Ovary (tissue), 9 donors: ENCODE measurements around the gene S100A2. TPM values are rescaled to one million over a fixed set of nuclear protein-coding genes. Genes with fewer than 3 reads are reported as not detected.

Experiments
- DNase-seq, 5 donors: peaks; one replicate each; pipeline ENCODE4 v3.0.0-alpha.2; 2019 to 2020
- H3K27ac ChIP-seq, 2 donors: fragments of 200-600 bp; one replicate each; pipeline versions ENCODE4 v1.5.1 to v1.8.0; 2019 to 2022
- H3K27me3 ChIP-seq: fragments of 200-600 bp; one replicate; pipeline ENCODE4 v1.8.0; 2022
- H3K36me3 ChIP-seq: fragments of 200-600 bp; sonication (generic); one replicate; pipeline ENCODE4 v1.5.1; 2019
- H3K4me1 ChIP-seq: one replicate; pipeline ENCODE4 v1.8.1; 2013; ENCODE audit warnings: mild to moderate bottlenecking, moderate library complexity; ENCODE audit not compliant: insufficient read depth
- H3K4me3 ChIP-seq: fragments of 200-600 bp; sonication (generic); one replicate; pipeline ENCODE4 v1.5.1; 2017
- H3K9me3 ChIP-seq, 2 donors: fragments of 200-600 bp in 1 of 2; sonication (generic) in 1 of 2; one replicate each; pipeline versions ENCODE4 v1.5.1 to v1.8.1; 2013 to 2019; ENCODE audit warnings: mild to moderate bottlenecking in 1 of 2, moderate library complexity in 1 of 2
- EP300 ChIP-seq: sonication (generic); formaldehyde crosslinking; IDR thresholded peaks from one replicate; pipeline ENCODE4 v1.6.1; 2017; ENCODE audit warnings: antibody characterized with exemption
- POLR2A ChIP-seq: fragments of 450-650 bp; IDR thresholded peaks from one replicate; pipeline ENCODE4 v1.6.1; 2017; ENCODE audit warnings: antibody characterized with exemption, mild to moderate bottlenecking, moderate library complexity
- WGBS, 3 donors: extraction: QIAGEN DNeasy Blood & Tissue Kit in 1 of 3; methylation state at CpG; one replicate each; pipeline versions ENCODE4 v1.1.5 to v1.1.7; 2013 to 2017; 5-methylcytosine and 5-hydroxymethylcytosine counted together
- intact Hi-C, 4 donors: fragments of 100-400 bp; cut with DNase I; formaldehyde crosslinking; loops; one replicate each; pipeline versions ENCODE4 v1.11.0 to v1.15.1; 2022 to 2023
- polyA plus RNA-seq, 2 donors: library from polyadenylated mRNA; stranded (reverse); fragments of 200-250 nt in 1 of 2; fragments of 350-450 nt in 1 of 2; fragmentation: Illumina TruSeq in 1 of 2; extraction: RNeasy Lipid Tissue Mini Kit (QIAGEN cat#74804) in 1 of 2; gene quantifications; one replicate each; pipeline ENCODE4 v1.2.3, GENCODE V29; 2013 to 2014
- total RNA-seq, 7 donors: library from RNA; depleted of rRNA in 2 of 7; stranded (reverse); fragments of >200 nt in 2 of 7; fragmentation: NEBNext Ultra II Directional in 3 of 7; extraction: Animal tissue kit (Norgen Biotek cat#: 25700) in 3 of 7; gene quantifications; one replicate each; pipeline versions ENCODE4 v1.1.0 to v1.2.4, GENCODE V29; 2016 to 2023
- TF ChIP-seq, protein P1 (sequence below), 3 donors: fragments of 450-650 bp in 2 of 3; fragments of 200-600 bp in 1 of 3; IDR thresholded peaks; one replicate each; pipeline versions ENCODE4 v1.5.1 to v1.8.0; 2016 to 2022; ENCODE audit warnings: antibody characterized with exemption in 3 of 3, mild to moderate bottlenecking in 1 of 3
- donor health status: DM: no; HTN: no; CAD: no; lungs with moderate emphysema.
- donor health status: DM: no; HTN: no; CAD: no.
- donor health status: Bipolar disorder and iron deficiency.
- donor health status: DM: yes; HTN: yes; CAD: no.
- donor health status: DM: no; HTN: no; CAD: no.
- donor health status: DM: yes; HTN: yes; CAD: no.

The S100A2 gene
- total and polyA plus RNA-seq, 9 donors: 0.61 to 4.0 (median 1.8) TPM; not detected in 2

DNA sequence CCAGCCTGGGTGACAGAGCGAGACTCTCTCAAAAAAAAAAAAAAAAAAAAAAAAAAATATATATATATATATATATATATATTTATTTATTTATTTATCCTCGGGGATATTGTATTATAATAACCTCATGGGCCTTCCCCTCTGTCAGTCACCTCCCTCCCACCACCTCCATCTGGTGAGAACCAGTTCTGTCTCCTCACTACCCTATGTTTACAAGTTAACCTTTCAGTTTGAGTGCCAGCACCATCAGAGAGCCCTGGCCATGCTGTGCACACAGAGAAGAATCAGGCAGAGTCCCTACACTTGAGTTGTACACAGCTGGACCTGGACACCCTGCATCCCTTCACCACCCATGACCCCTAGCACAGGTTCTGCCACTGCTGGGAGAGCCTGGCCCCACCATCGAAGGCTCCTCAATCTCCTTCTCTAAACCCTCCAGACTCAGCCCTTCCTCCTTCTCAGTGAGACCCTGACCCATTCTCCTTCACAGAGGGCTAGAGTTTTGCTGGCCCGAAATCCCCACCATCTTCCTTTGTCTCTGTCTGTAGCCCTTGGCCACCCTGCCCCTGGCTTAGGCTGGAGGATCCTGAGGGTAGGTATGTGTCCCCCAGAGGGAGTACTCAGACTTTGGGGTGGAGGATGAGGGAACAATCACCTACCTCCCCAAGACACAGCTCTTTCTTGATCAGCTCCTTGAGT lies 26.1 kb downstream of the S100A2 start:
- intact Hi-C loops: no loop called here
- Histone ChIP-seq H3K4me1 (peaks cover 15% of the 10 kb centered on the region), H3K36me3 (no peaks in the 10 kb centered on the region), H3K4me3 (no peak overlapping the region), H3K27ac (no peak overlapping the region), H3K9me3 (no peaks in the 10 kb centered on the region), H3K27me3 (no peaks in the 10 kb centered on the region)
- DNase-seq: peak in 1 of 5 donors; percentile 10
- WGBS, 3 donors: 86 to 87% (median 87%) methylated on average over 4 of the region's 4 CpGs
- TF ChIP-seq, protein P1, sequence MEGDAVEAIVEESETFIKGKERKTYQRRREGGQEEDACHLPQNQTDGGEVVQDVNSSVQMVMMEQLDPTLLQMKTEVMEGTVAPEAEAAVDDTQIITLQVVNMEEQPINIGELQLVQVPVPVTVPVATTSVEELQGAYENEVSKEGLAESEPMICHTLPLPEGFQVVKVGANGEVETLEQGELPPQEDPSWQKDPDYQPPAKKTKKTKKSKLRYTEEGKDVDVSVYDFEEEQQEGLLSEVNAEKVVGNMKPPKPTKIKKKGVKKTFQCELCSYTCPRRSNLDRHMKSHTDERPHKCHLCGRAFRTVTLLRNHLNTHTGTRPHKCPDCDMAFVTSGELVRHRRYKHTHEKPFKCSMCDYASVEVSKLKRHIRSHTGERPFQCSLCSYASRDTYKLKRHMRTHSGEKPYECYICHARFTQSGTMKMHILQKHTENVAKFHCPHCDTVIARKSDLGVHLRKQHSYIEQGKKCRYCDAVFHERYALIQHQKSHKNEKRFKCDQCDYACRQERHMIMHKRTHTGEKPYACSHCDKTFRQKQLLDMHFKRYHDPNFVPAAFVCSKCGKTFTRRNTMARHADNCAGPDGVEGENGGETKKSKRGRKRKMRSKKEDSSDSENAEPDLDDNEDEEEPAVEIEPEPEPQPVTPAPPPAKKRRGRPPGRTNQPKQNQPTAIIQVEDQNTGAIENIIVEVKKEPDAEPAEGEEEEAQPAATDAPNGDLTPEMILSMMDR (IDR thresholded peaks at IDR 0.05): no peak
- no peak for TF ChIP-seq POLR2A
- no peak for TF ChIP-seq EP300

DNA sequence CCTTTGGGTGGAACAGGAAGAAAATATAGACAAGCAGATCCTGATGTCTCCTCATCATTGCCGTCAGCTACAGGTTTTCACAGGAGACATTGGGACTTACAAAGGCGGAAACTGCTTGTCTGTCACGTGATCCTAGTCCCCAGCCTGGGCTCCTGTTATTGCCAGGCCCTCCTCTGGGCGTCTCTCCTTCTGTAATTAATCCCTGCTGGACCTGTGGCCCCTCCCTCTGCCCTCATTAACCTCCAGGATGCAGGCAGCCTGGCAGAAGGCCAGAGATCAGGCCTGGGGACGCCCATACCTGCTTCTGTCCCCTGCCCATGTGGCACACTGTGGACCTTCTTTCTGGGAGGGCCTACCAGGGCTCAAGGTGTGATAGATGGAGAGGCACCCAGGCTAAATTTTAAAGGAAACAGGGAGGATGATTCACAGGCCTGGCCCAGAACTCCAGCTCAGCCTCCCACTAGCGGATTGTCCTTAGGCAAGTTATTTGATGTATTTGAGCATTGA lies 27.3 kb downstream of the S100A2 start:
- DNase-seq: peak in 1 of 5 donors; percentile 45
- intact Hi-C loops: no loop called here
- Histone ChIP-seq H3K9me3 (no peaks in the 10 kb centered on the region), H3K4me1 (peaks cover 18% of the 10 kb centered on the region), H3K4me3 (no peak overlapping the region), H3K36me3 (no peaks in the 10 kb centered on the region), H3K27me3 (no peaks in the 10 kb centered on the region), H3K27ac (no peak overlapping the region)
- 83 to 91% (median 90%) methylated on average over 6 of the region's 6 CpGs for WGBS, 3 donors
- TF ChIP-seq, protein P1 (IDR thresholded peaks at IDR 0.05): no peak
- TF ChIP-seq EP300 (no peak), POLR2A (no peak)

DNA sequence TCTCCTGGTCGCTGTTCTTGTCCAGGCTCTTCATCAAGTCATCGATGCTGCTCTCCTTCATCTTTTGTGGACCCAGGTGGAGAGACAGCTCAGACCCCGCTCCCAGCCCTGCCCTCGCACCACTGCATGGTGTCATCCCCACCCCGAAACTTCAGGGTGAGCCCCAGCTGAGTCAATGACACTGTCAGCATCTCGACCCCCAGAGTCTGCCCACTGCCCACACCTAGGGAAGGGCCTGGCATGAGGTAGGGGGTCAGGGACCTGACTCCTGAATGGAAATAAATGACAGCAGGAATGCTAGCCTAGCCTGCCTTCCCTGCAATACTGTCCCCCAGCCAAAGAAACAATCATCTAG lies 28.3 kb downstream of the S100A2 start:
- no peaks in the 10 kb centered on the region for H3K36me3 ChIP-seq
- TF ChIP-seq, protein P1 (IDR thresholded peaks at IDR 0.05): no peak
- no peak for TF ChIP-seq EP300
- TF ChIP-seq POLR2A: no peak
- 96 to 100% (median 98%) methylated on average over 6 of the region's 6 CpGs for WGBS, 3 donors
- H3K4me1 ChIP-seq: peaks cover 20% of the 10 kb centered on the region
- H3K9me3 ChIP-seq: no peaks in the 10 kb centered on the region
- peak in 2 of 5 donors; percentile 19 to 32 for DNase-seq
- no peak overlapping the region for H3K4me3 ChIP-seq
- no peak overlapping the region for H3K27ac ChIP-seq
- H3K27me3 ChIP-seq: no peaks in the 10 kb centered on the region
- intact Hi-C loops: no loop called here

DNA sequence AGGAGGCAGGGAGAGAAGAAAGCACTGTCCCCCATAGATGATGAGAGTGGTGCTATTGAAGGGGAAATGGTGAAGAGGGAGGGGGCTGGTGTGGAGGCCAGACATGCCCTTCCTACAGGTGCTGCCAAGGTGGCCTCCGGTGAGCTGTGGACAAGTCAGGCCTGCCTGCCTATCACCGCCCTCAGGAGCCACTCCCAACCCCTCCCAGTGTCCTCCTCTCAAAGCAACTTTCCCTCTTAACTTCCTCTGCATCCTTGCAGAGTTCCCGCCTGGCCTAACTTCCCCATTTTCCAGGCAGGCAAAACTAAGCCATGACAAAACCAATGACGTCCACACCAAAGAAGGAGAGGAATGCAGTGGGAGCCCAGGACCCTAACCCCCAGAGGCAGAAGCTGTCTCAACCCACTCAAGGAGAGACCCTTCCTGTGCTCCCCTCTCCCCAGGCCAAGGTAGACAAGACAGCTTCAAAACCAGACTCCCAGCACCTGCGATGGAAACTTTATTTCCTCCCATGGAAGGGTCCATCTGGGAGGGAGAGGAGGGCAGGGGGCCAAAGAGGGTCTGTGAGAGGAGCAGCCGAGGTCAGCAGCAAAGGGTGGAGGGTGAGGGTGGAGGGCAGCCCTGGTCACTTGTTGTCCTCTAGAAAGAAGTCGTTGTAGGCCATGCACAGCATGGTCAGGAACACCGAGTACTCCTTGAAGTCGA lies 28.8 kb downstream of the S100A2 start:
- Histone ChIP-seq H3K27me3 (no peaks in the 10 kb centered on the region), H3K9me3 (no peaks in the 10 kb centered on the region), H3K27ac (peak overlapping the region; percentile 95 to 97), H3K4me1 (peaks cover 18% of the 10 kb centered on the region), H3K4me3 (peak overlapping the region; percentile 56), H3K36me3 (no peaks in the 10 kb centered on the region)
- intact Hi-C loops: loop anchor here in 1 of 4 donors (1.0 kb wide), 1 partner anchor 29 kb away; no protein-coding TSS in a partner anchor
- no peak for TF ChIP-seq EP300
- TF ChIP-seq, protein P1 (IDR thresholded peaks at IDR 0.05): no peak
- peak in 3 of 5 donors; percentile 34 to 47 (median 43) for DNase-seq
- 83 to 88% (median 87%) methylated on average over 9 of the region's 9 CpGs for WGBS, 3 donors
